Activated T-cell treated with anti-CD3 and anti-CD28 coated beads for 1 hour (primary cell): Measurements from ENCODE around the gene NUP62.

Source experiments
- DNase-seq: peaks from one replicate; pipeline ENCODE4 v3.0.0-alpha.2; 2020; ENCODE audit warnings: low read depth

NUP62 gene

GRCh38 chr19:49866933-49867782 lies 62.1 kb downstream of the NUP62 start, which contains the start of gene PNKP:
PNKP (minus strand) TSS chr19:49867576; CDS start chr19:49867204, 372 bp downstream.
- DNase-seq: peak; percentile 86

DNA sequence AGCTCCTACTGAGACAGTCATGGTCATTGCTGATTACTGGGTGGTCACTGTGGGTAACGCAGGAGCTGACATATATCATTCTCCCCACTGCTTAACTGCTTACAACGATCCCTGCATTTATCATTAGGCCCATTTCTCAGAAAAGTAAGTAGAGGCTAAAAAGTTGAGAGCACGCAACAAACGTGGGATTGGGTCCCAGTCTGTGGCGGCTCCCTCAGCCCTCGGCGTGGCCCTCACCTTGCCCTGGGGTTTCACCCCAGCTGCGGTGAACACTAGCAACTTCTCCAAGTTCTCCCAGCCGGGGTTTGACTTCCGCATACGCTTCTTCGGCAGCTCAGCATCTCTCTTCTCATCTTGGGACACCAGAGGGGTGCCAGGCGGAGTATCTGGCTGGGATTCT lies 64.4 kb downstream of the NUP62 start:
- DNase-seq: no peak

- DNase-seq: no peak
Observed at GRCh38 chr19:49863935-49864320, 65.4 kb downstream of the NUP62 start.

DNA sequence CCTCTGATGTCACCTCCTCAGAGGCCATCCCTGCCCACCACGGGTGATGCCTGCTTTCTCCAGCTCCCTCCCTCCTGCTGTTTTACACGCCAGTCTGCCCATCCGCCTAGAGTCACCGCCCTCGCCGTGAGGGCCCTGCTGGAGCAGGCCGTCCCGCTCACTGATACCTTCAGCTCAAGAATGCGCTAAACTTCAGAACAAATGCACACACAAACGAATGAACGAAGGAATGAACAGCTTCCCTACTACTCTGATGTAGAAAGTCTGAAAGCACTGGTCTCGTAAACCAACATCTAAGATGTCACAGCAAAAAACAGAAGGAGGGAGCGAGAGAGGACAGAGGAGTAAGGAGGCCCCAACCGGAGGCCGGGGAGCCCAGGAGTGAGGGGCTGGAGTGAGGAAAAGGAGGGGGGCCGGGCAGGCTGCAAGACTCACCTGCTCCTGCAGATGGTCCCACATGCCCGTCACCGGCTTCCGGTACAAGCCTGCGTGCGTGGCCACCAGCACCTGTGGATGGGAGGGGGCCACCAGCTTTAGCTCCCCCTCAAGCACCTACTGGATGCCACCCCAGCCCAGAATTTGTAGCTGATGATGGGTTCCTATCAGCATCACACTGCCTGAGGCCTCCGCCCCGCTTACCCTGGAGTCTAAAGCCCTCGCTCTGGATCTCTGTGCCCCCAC lies 65.9 kb downstream of the NUP62 start:
- DNase-seq: no peak

DNA sequence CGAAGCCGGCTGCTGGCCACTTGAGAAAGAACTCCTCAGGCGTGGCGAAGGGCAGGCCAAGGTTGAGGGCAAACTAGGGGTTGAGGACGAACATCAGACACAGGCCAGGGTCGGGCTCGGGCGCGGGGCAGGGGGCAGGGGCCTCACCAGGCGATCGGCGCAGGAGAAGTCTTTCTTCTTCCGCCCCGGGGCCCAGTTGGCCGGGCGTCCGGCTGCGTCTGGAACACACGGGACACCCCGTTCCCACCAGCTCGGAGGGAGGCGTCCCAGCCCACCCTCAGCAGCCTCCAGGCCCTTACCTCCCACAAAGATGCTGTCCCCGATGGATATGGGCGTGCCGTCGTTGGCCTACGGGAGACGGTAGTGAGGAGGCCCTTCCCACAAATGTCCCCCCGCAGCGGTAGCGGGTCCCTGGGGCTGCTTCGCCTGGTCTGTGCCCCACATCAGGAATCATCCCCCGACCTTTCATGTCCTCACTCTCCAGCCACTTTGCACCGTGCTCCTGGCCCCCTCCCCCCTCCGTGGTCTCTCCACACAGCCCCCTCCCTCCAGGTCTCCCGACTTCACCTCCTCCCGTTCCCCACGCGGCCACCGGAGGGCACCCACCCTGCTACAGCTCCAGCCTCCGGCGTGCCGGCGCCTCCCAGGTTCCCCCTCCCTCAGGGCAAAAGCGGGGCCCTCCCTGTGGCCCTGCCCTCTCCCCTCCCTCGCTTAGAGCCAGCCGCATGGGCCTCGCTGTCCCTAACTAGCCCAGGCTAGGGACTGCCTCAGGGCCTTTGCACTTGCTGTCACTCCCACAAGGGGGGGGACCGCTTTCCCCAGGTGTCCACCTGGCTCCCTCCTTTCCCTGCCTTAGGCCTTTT lies 66.7 kb downstream of the NUP62 start:
- DNase-seq: no peak

DNA sequence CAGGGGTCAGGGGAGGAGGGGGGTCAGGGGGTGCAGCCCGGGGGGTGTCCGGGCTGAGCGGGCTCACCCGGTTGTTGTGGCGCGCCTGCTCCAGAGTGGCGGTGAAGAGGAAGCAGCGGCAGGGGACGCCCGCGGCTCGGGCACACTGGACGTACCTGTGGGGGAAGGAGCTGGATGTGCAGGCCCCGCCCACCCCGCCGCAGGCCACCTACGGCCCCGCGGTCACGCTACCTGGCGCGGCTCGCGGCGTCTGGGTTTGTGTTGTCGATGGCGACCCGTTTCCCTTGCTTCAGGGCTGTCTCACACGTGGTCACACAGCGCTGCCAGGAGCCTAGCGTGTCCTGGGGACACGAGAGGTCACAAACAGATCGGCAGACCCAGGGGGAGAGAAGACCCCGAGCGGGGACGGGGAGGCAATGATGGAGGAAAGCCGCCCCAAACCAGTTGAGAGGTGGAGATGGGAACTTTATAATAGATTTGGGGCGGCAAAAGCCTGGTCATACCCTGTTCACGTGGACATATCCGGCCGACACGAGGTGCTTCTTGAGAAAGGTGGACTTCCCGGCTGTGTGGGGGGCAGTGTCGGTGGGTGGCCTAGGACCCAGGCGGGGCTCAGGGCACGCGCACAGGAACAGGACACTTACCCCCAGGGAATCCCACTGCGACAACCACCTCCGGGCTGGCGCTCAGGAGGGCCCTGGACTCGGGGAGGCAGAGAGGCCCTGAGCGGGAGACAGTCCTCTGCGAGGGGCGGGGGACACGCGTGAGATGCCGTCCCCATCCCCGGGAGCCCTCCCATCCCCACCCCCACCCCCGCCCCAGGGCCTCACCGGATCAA lies 67.5 kb downstream of the NUP62 start:
- DNase-seq: no peak

DNA sequence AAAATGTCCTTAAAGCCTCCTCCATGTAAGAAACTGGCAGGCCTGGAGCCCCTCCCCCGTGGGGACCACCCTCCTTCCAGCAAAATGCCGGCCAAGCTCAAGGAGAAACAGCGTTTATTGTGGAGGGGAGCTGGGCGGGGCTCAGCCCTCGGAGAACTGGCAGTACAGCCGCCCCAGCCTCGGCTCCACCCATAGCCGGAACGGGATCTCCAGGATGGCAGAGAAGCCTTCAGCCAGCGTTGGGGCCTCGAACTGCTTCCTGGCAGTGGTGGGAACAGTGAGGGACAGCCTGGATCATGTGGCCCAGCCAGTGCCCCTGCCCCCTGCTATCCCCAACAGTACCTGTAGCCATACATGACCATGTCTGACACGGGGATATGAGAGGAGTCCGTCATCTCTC lies 68.2 kb downstream of the NUP62 start:
- no peak for DNase-seq

DNA sequence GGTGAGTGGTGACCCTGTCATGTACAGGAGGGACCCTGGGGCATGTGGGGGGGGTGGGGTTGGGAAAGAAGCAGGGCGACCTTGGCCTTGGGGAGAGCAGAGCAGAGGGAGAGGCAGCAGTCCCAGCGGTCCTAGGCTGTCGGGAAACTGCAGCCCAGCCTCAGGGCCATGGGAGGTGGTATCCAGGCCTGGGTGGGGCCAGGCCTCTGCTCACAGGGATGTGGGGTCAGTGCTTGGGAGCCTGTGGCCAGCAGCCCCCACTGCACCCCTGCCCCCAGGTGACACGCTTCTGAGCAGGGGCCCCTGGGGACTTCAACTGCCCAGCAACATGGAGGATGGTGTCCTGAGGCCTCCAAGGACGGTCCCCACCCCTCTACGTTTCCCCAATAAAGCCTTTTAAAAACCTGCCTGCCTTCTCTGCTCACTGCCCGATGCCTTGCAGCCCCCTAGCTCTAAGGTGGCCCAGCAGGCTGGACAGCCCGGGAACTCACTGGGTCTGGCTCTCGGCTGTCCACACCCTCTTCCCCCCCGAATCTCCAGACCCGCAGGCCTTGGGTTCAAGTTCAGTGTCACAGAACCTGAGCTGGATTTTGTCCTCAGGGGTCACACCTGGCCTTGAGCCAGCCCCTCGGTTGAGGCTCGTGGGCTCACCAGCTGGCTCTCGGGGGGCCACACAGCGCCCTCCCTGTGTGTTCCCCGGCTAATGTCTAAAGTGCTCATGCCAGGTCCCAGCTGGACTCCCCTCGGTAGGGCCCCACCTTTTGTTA lies 68.8 kb downstream of the NUP62 start:
- DNase-seq: no peak

- DNase-seq: no peak
Observed at GRCh38 chr19:49859682-49860335, 69.5 kb downstream of the NUP62 start.

GRCh38 chr19:49858088-49858985 lies 71.0 kb downstream of the NUP62 start:
- DNase-seq: no peak

- DNase-seq: no peak
Observed at GRCh38 chr19:49857838-49858087, 71.5 kb downstream of the NUP62 start.

- no peak for DNase-seq
Observed at GRCh38 chr19:49857061-49857837, 72.1 kb downstream of the NUP62 start.
